Keratinocyte (primary cell): ENCODE measurements around the gene AATF. TPM values are rescaled to one million over a fixed set of nuclear protein-coding genes. Genes with fewer than 3 reads are reported as not detected.

Experiments used
- DNase-seq: peaks from one replicate; pipeline ENCODE4 v3.0.0-alpha.2; 2011; ENCODE audit warnings: low read depth, missing footprints, low spot score
- FAIRE-seq: peaks from 2 replicates; lab custom pipeline; 2011; peaks lifted over from hg19 to GRCh38; lab: Jason Lieb, UNC
- H2AFZ ChIP-seq: 2 replicates; pipeline ENCODE4 v1.6.0; 2012; ENCODE audit warnings: low read length, control low read depth, inconsistent platforms; ENCODE audit not compliant: control insufficient read depth
- H3K27ac ChIP-seq: 2 replicates; pipeline ENCODE4 v1.5.1; 2011; ENCODE audit warnings: low read length; ENCODE audit not compliant: control insufficient read depth, insufficient read depth
- H3K27me3 ChIP-seq: 3 replicates; pipeline ENCODE4 v1.6.0; 2011; ENCODE audit warnings: low read length; ENCODE audit not compliant: control insufficient read depth, insufficient read depth; ENCODE audit errors: extremely low read depth
- H3K36me3 ChIP-seq, 2 experiments: 2 replicates in 1 of 2; 3 replicates in 1 of 2; pipeline ENCODE4 v1.5.1; 2011; ENCODE audit warnings: low read length in 2 of 2, mild to moderate bottlenecking in 1 of 2; ENCODE audit not compliant: control insufficient read depth in 2 of 2, insufficient read depth in 2 of 2; ENCODE audit errors: extremely low read depth in 1 of 2
- H3K4me1 ChIP-seq: 3 replicates; pipeline ENCODE4 v1.5.1; 2011; ENCODE audit warnings: low read length; ENCODE audit not compliant: control insufficient read depth, insufficient read depth; ENCODE audit errors: extremely low read depth
- H3K4me2 ChIP-seq: 3 replicates; pipeline ENCODE4 v1.6.0; 2011; ENCODE audit warnings: low read depth, low read length; ENCODE audit not compliant: control insufficient read depth, insufficient read depth; ENCODE audit errors: extremely low read depth
- H3K4me3 ChIP-seq, 3 experiments: fragments of 200-600 bp in 1 of 3; sonication (generic) in 1 of 3; 2 replicates in 2 of 3; 3 replicates in 1 of 3; pipeline ENCODE4 v1.5.1; 2011 to 2016; ENCODE audit warnings: low read length in 3 of 3, mild to moderate bottlenecking in 3 of 3, control low read depth in 2 of 3, inconsistent platforms in 1 of 3, low read depth in 1 of 3, mixed read lengths in 1 of 3, mixed run types in 1 of 3, moderate library complexity in 1 of 3; ENCODE audit not compliant: control insufficient read depth in 2 of 3, insufficient read depth in 2 of 3; ENCODE audit errors: extremely low read depth in 1 of 3
- H3K79me2 ChIP-seq: 2 replicates; pipeline ENCODE4 v1.6.0; 2012; ENCODE audit warnings: low read length; ENCODE audit not compliant: control insufficient read depth, insufficient read depth
- H3K9ac ChIP-seq: 3 replicates; pipeline ENCODE4 v1.6.0; 2011; ENCODE audit warnings: low read length; ENCODE audit not compliant: control insufficient read depth, insufficient read depth; ENCODE audit errors: extremely low read depth
- H3K9me1 ChIP-seq: 3 replicates; pipeline ENCODE4 v1.6.0; 2011; ENCODE audit warnings: low read length; ENCODE audit not compliant: control insufficient read depth, insufficient read depth; ENCODE audit errors: extremely low read depth
- H3K9me3 ChIP-seq: 2 replicates; pipeline ENCODE4 v1.5.1; 2012; ENCODE audit warnings: low read depth, low read length; ENCODE audit not compliant: control insufficient read depth
- H4K20me1 ChIP-seq: 3 replicates; pipeline ENCODE4 v1.6.0; 2011; ENCODE audit warnings: low read length; ENCODE audit not compliant: control insufficient read depth, insufficient read depth; ENCODE audit errors: extremely low read depth
- CTCF ChIP-seq, 3 experiments: IDR thresholded peaks in 1 of 3; conservative IDR thresholded peaks in 1 of 3; optimal IDR thresholded peaks in 1 of 3; 2 replicates in 2 of 3; 3 replicates in 1 of 3; pipeline versions ENCODE3 to v1.5.1; 2011; ENCODE audit warnings: low read length in 3 of 3, mild to moderate bottlenecking in 3 of 3, moderate library complexity in 2 of 3, control low read depth in 1 of 3, inconsistent platforms in 1 of 3; ENCODE audit not compliant: insufficient read depth in 2 of 3; ENCODE audit errors: extremely low read depth in 1 of 3
- EZH2 ChIP-seq: IDR thresholded peaks from one replicate; pipeline ENCODE4 v1.6.1; 2012; ENCODE audit warnings: inconsistent platforms, mild to moderate bottlenecking, low read length, moderate library complexity
- dilution Hi-C: fragments of 300-500 bp; cut with MboI; formaldehyde crosslinking; loops from one replicate; pipeline ENCODE4 v1.7.0; 2020; ENCODE audit warnings: low sequenced_read_pairs; ENCODE audit not compliant: extremely low pct_ligation_motif_present
- polyA plus RNA-seq, 5 experiments: library from polyadenylated mRNA; depleted of rRNA in 3 of 5; stranded (reverse) in 3 of 5; stranded (forward) in 1 of 5; unstranded in 1 of 5; fragments of >200 nt; gene quantifications; 1 replicate in 1 of 5; 2 replicates in 3 of 5; 3 replicates in 1 of 5; pipeline versions ENCODE4 v1.2.1 to v1.2.3, GENCODE V29; 2011 to 2012; ENCODE audit warnings: missing spikeins in 2 of 5, low read depth in 1 of 5, low replicate concordance in 1 of 5

AATF gene
- polyA plus RNA-seq, 1 donor (not counting 4 experiments of a cell fraction or from before 2014, with no cell fraction given), result 30.4 TPM

DNA sequence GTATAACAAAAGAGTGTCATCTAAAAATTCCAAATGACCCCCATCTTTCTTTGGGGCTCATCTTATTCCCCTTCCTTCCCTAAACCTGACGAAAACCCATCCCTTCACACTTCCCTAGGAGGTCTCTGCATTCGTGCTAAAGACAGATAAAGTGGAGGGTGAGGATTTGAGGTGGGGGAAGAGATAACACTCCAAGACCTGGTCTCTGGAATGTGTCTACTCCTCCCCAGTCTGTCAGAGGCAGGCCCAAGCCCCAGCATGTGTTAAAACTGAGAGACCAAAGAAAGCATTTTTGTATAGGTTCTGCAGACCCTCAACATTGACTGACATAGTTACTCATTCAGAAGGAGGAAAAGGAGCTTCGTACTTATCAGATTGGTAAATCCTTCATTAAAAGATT is 22.5 kb upstream of the AATF start:
- Histone ChIP-seq H3K4me1 (peaks cover 32% of the 10 kb centered on the region), H3K36me3 (no peaks in the 10 kb centered on the region), H3K4me3 (no peak overlapping the region), H3K27me3 (peaks cover 22% of the 10 kb centered on the region), H4K20me1 (no peaks in the 10 kb centered on the region), H2AFZ (no peak overlapping the region), H3K27ac (no peak overlapping the region), H3K9me1 (no peaks in the 10 kb centered on the region), H3K4me2 (no peak overlapping the region), H3K9me3 (no peaks in the 10 kb centered on the region), H3K79me2 (no peaks in the 10 kb centered on the region), H3K9ac (no peak overlapping the region)
- dilution Hi-C loops, result no loop called here
- TF ChIP-seq CTCF (optimal IDR thresholded peaks at IDR 0.05 in 1 of 3, IDR thresholded peaks at IDR 0.05 in 1 of 3, conservative IDR thresholded peaks at IDR 0.05 in 1 of 3; ENCODE audit: extremely low read depth in 1 of 3, insufficient read depth in 2 of 3, low read length in 3 of 3) (no peak), EZH2 (no peak)
- DNase-seq, result no peak
- FAIRE-seq, result no peak

- Histone ChIP-seq H2AFZ (no peak overlapping the region), H3K4me3 (no peak overlapping the region), H3K27ac (no peak overlapping the region), H3K27me3 (peaks cover 27% of the 10 kb centered on the region), H3K9me1 (no peaks in the 10 kb centered on the region), H3K36me3 (no peaks in the 10 kb centered on the region), H3K4me1 (peaks cover 30% of the 10 kb centered on the region), H4K20me1 (no peaks in the 10 kb centered on the region), H3K79me2 (no peaks in the 10 kb centered on the region), H3K4me2 (no peak overlapping the region), H3K9me3 (no peaks in the 10 kb centered on the region), H3K9ac (no peak overlapping the region)
- FAIRE-seq (no peak), DNase-seq (no peak)
- dilution Hi-C loops, result no loop called here
- no peak for TF ChIP-seq CTCF (optimal IDR thresholded peaks at IDR 0.05 in 1 of 3, IDR thresholded peaks at IDR 0.05 in 1 of 3, conservative IDR thresholded peaks at IDR 0.05 in 1 of 3; ENCODE audit: extremely low read depth in 1 of 3, insufficient read depth in 2 of 3, low read length in 3 of 3)
- TF ChIP-seq EZH2, result no peak
Observed at GRCh38 chr17:36926701-36927100, 22.1 kb upstream of the AATF start.
